ENCODE results near the gene LRBA. TPM values are rescaled to one million over a fixed set of nuclear protein-coding genes. Genes with fewer than 3 reads are reported as not detected.

LRBA gene
- total and polyA plus RNA-seq, 2 donors (not counting 3 experiments of a cell fraction or from before 2014, with no cell fraction given), result 18.0 to 35.1 TPM

DNA sequence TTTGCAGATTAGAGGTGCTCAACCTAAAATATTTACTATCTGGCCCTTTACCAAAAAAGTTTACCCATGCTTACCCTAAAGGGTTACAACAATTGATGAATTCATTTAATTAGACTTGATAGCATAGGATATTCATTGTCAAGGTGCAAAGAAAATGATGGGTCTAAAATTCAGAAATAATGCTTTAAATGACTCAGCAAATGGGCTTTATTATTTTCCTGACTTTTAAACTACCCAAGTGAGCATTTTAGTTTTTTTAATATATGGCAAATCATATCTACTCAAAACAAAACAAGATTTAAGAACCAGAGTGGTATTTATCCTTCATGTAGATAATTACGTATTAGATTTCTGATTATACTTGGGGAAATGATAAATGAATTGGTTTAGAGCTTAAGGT is 701.1 kb downstream of the LRBA start:
- intact Hi-C loops (cut with micrococcal nuclease) (no loop called here), dilution Hi-C loops (cut with MboI; ENCODE audit: extremely low pct_ligation_motif_present, low sequenced_read_pairs) (no loop called here)
- no peak overlapping the region for H3K27ac ChIP-seq (ENCODE audit: insufficient read depth, low read depth, low read length)
- no peaks in the 10 kb centered on the region for H3K36me3 ChIP-seq (ENCODE audit: control insufficient read depth in 2 of 2, extremely low read depth in 1 of 2, insufficient read depth in 2 of 2, low read length in 2 of 2)
- DNase-seq (ENCODE audit: low read depth, low spot score), result no peak
- no peaks in the 10 kb centered on the region for H3K9me1 ChIP-seq (replicated peaks; ENCODE audit: control insufficient read depth, extremely low read depth, insufficient read depth, low read length)
- ChIA-PET CTCF (no interaction called here), POLR2A (no interaction called here)
- H2AFZ ChIP-seq (ENCODE audit: low read depth, low read length), result no peak overlapping the region
- no peaks in the 10 kb centered on the region for H3K9me3 ChIP-seq (replicated peaks; ENCODE audit: control insufficient read depth, insufficient read depth, low read length)
- no peak for FAIRE-seq
- peaks cover 19% of the 10 kb centered on the region for H3K4me1 ChIP-seq (ENCODE audit: control insufficient read depth, extremely low read depth, insufficient read depth, low read length)
- no TSS peak for BruUV-seq (replicated peaks)
- no peak overlapping the region for H3K4me2 ChIP-seq (ENCODE audit: insufficient read depth, low read length)
- H3K4me3 ChIP-seq (replicated peaks in 1 of 3; ENCODE audit: insufficient read depth in 1 of 3, low read depth in 1 of 3, low read length in 3 of 3), result no peak overlapping the region
- H3K9ac ChIP-seq (replicated peaks; ENCODE audit: extremely low read depth, insufficient read depth, low read length), result no peak overlapping the region
- no peaks in the 10 kb centered on the region for H4K20me1 ChIP-seq (replicated peaks; ENCODE audit: control insufficient read depth, extremely low read depth, insufficient read depth, low read length)
- no peaks in the 10 kb centered on the region for H3K27me3 ChIP-seq (ENCODE audit: control insufficient read depth in 2 of 2, insufficient read depth in 2 of 2, low read length in 2 of 2)
- TF ChIP-seq, protein P1, sequence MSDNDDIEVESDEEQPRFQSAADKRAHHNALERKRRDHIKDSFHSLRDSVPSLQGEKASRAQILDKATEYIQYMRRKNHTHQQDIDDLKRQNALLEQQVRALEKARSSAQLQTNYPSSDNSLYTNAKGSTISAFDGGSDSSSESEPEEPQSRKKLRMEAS (IDR thresholded peaks at IDR 0.05; ENCODE audit: insufficient read depth, insufficient read length), result no peak
- H3K79me2 ChIP-seq (ENCODE audit: control insufficient read depth, insufficient read depth, low read length), result no peaks in the 10 kb centered on the region

DNA sequence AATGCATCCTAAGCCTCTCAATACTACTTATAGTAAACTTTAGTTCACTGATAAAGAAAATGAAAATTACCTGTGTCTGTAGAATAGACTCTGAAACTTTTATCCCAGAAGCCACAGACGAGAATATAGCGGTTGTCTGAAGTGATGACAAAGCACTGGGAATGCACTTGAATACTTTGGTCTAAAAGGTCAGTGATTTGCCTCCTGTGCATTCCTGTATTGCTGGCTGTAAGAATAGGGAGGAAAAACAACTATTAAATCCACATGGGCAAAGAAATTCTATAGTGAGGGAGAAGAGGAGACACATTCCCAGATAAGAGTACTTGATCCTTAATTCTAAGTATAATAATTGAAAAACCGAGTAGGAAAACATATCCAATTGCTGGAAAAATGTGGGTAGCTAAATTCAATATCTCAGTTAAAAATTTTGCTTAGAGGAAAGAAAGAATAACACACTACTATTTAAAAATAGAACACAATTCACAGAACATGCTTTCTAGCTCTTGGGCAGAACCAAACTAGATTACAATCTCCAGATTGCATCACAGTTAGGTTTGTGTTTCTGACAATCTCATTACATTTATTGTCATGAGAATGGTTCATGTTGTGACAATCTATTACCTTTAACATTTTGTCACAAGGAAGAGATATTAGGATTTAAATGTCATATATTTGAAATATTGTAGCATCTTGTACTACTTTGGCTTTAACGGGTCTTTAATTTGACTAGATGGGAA is 704.8 kb downstream of the LRBA start:
- peaks cover 44% of the 10 kb centered on the region for H3K4me1 ChIP-seq (ENCODE audit: control insufficient read depth, extremely low read depth, insufficient read depth, low read length)
- TF ChIP-seq POLR2A (IDR thresholded peaks at IDR 0.05; ENCODE audit: low read depth, low read length), result no peak
- TF ChIP-seq EZH2 (IDR thresholded peaks at IDR 0.05; ENCODE audit: borderline replicate concordance, low read depth, low read length, severe bottlenecking), result no peak
- TF ChIP-seq, protein P1 (IDR thresholded peaks at IDR 0.05; ENCODE audit: insufficient read depth, insufficient read length), result no peak
- no peak for TF ChIP-seq POLR2AphosphoS5 (IDR thresholded peaks at IDR 0.05; ENCODE audit: insufficient read depth, low read depth, low read length)
- no peak for TF ChIP-seq JUN (IDR thresholded peaks at IDR 0.05; ENCODE audit: borderline replicate concordance, insufficient read depth, insufficient read length, low read depth)
- TF ChIP-seq FOS (IDR thresholded peaks at IDR 0.05; ENCODE audit: borderline replicate concordance, insufficient read depth, low read length), result no peak
- no peak for TF ChIP-seq GATA2 (IDR thresholded peaks at IDR 0.05; ENCODE audit: insufficient read depth, insufficient read length, low read depth, low read length)
- no peak for TF ChIP-seq MYC (IDR thresholded peaks at IDR 0.05; ENCODE audit: low read depth, low read length)
- TF ChIP-seq, protein P2, sequence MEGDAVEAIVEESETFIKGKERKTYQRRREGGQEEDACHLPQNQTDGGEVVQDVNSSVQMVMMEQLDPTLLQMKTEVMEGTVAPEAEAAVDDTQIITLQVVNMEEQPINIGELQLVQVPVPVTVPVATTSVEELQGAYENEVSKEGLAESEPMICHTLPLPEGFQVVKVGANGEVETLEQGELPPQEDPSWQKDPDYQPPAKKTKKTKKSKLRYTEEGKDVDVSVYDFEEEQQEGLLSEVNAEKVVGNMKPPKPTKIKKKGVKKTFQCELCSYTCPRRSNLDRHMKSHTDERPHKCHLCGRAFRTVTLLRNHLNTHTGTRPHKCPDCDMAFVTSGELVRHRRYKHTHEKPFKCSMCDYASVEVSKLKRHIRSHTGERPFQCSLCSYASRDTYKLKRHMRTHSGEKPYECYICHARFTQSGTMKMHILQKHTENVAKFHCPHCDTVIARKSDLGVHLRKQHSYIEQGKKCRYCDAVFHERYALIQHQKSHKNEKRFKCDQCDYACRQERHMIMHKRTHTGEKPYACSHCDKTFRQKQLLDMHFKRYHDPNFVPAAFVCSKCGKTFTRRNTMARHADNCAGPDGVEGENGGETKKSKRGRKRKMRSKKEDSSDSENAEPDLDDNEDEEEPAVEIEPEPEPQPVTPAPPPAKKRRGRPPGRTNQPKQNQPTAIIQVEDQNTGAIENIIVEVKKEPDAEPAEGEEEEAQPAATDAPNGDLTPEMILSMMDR (IDR thresholded peaks at IDR 0.05; ENCODE audit: extremely low read depth in 1 of 2, insufficient read depth in 1 of 2, low read depth in 1 of 2, low read length in 2 of 2), result no peak
- no peaks in the 10 kb centered on the region for H3K9me3 ChIP-seq (replicated peaks; ENCODE audit: control insufficient read depth, insufficient read depth, low read length)
- dilution Hi-C loops (cut with MboI; ENCODE audit: extremely low pct_ligation_motif_present, low sequenced_read_pairs) (no loop called here), intact Hi-C loops (cut with micrococcal nuclease) (no loop called here)
- POLR2A ChIA-PET, result no interaction called here
- H3K9ac ChIP-seq (replicated peaks; ENCODE audit: extremely low read depth, insufficient read depth, low read length), result no peak overlapping the region
- DNase-seq (ENCODE audit: low read depth, low spot score) (peak; percentile 50), FAIRE-seq (peak; percentile 77)
- H3K4me3 ChIP-seq (replicated peaks in 1 of 3; ENCODE audit: insufficient read depth in 1 of 3, low read depth in 1 of 3, low read length in 3 of 3), result no peak overlapping the region
- H3K79me2 ChIP-seq (ENCODE audit: control insufficient read depth, insufficient read depth, low read length), result no peaks in the 10 kb centered on the region
- H3K36me3 ChIP-seq (ENCODE audit: control insufficient read depth in 2 of 2, extremely low read depth in 1 of 2, insufficient read depth in 2 of 2, low read length in 2 of 2), result no peaks in the 10 kb centered on the region
- H3K9me1 ChIP-seq (replicated peaks; ENCODE audit: control insufficient read depth, extremely low read depth, insufficient read depth, low read length), result no peaks in the 10 kb centered on the region
- no peaks in the 10 kb centered on the region for H4K20me1 ChIP-seq (replicated peaks; ENCODE audit: control insufficient read depth, extremely low read depth, insufficient read depth, low read length)
- H2AFZ ChIP-seq (ENCODE audit: low read depth, low read length), result no peak overlapping the region
- BruUV-seq (replicated peaks), result no TSS peak
- CTCF ChIA-PET, result interaction anchor here (1.1 to 1.3 kb wide), 2 partner anchors 12 to 13 kb away, joined by 4 to 5 read pairs; no protein-coding TSS in a partner anchor
- H3K27ac ChIP-seq (ENCODE audit: insufficient read depth, low read depth, low read length), result peak overlapping the region; percentile 24
- peak overlapping the region; percentile 21 for H3K4me2 ChIP-seq (ENCODE audit: insufficient read depth, low read length)
- no peaks in the 10 kb centered on the region for H3K27me3 ChIP-seq (ENCODE audit: control insufficient read depth in 2 of 2, insufficient read depth in 2 of 2, low read length in 2 of 2)
